ENCODE measurements around the gene SPAG16.

DNA sequence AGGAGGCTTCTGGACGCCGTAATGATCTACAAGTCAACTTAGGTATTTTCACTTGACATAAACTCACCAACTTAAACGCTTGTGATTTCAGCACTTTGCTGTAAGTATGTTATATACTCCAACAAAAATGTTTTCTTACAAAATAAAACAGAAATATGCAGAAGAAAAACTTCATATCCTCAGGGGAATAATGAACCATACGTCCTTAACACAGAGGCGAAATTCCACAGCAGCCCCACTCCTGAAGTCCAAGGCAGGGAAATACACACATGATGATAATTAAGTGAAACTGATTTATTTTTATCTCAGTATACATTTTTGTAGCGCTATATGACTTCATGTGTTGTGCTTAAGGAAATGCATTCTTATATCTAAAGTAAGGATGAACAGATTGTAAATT, 791.2 kb downstream of the SPAG16 start:
- TF ChIP-seq, protein P1, sequence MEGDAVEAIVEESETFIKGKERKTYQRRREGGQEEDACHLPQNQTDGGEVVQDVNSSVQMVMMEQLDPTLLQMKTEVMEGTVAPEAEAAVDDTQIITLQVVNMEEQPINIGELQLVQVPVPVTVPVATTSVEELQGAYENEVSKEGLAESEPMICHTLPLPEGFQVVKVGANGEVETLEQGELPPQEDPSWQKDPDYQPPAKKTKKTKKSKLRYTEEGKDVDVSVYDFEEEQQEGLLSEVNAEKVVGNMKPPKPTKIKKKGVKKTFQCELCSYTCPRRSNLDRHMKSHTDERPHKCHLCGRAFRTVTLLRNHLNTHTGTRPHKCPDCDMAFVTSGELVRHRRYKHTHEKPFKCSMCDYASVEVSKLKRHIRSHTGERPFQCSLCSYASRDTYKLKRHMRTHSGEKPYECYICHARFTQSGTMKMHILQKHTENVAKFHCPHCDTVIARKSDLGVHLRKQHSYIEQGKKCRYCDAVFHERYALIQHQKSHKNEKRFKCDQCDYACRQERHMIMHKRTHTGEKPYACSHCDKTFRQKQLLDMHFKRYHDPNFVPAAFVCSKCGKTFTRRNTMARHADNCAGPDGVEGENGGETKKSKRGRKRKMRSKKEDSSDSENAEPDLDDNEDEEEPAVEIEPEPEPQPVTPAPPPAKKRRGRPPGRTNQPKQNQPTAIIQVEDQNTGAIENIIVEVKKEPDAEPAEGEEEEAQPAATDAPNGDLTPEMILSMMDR (IDR thresholded peaks at IDR 0.05) = no peak
- no peak for TF ChIP-seq POLR2A (IDR thresholded peaks at IDR 0.05)

Measured in testis (tissue), 2 donors.